Activated CD4-positive, CD25-positive, alpha-beta regulatory T cell (primary cell): Measurements from ENCODE around the gene TBC1D21.

Experiments
- DNase-seq, 4 experiments: peaks; one replicate each; lab custom pipeline; 2025; lab: John Stamatoyannopoulos, UW

Gene TBC1D21

GRCh38 chr15:73908822-73909122, 35.4 kb downstream of the TBC1D21 start:
- DNase-seq = no peak

- DNase-seq = no peak
These were observed 36.3 kb downstream of the TBC1D21 start for GRCh38 chr15:73909651-73910050.

- no peak for DNase-seq
These were observed 37.3 kb downstream of the TBC1D21 start for GRCh38 chr15:73910522-73911303.

- no peak for DNase-seq
These were observed 38.7 kb downstream of the TBC1D21 start for GRCh38 chr15:73912030-73912596.

GRCh38 chr15:73914145-73914544, 40.8 kb downstream of the TBC1D21 start:
- no peak for DNase-seq

- DNase-seq = no peak
These were observed 41.7 kb downstream of the TBC1D21 start for GRCh38 chr15:73915082-73915481.

- no peak for DNase-seq
These were observed 45.4 kb downstream of the TBC1D21 start for GRCh38 chr15:73918784-73919183.

GRCh38 chr15:73919706-73920105, 46.3 kb downstream of the TBC1D21 start:
- no peak for DNase-seq

- no peak for DNase-seq
These were observed 48.0 kb downstream of the TBC1D21 start for GRCh38 chr15:73921254-73921925.

GRCh38 chr15:73922186-73923151, 49.1 kb downstream of the TBC1D21 start:
- no peak for DNase-seq

- DNase-seq = no peak
These were observed 49.8 kb downstream of the TBC1D21 start for GRCh38 chr15:73923156-73923487.

GRCh38 chr15:73923488-73924164, 50.3 kb downstream of the TBC1D21 start:
- no peak for DNase-seq

- DNase-seq = no peak
These were observed 51.0 kb downstream of the TBC1D21 start for GRCh38 chr15:73924171-73924921.

- no peak for DNase-seq
These were observed 52.5 kb downstream of the TBC1D21 start for GRCh38 chr15:73925848-73926218.

GRCh38 chr15:73926219-73927002, 53.0 kb downstream of the TBC1D21 start, which contains the start of gene LOXL1:
Gene LOXL1, plus strand, starts transcription at chr15:73926462. Its CDS starts 322 bp downstream, at chr15:73926784.
- no peak for DNase-seq

- peak in 1 of 4 experiments; percentile 14 for DNase-seq
These were observed 53.7 kb downstream of the TBC1D21 start for GRCh38 chr15:73927003-73927475.

GRCh38 chr15:73927476-73928240, 54.3 kb downstream of the TBC1D21 start:
- DNase-seq = peak; percentile 62 to 76 (median 64)

GRCh38 chr15:73928241-73928579, 54.8 kb downstream of the TBC1D21 start:
- DNase-seq = no peak

GRCh38 chr15:73928971-73929627, 55.7 kb downstream of the TBC1D21 start:
- DNase-seq = no peak
